Endodermal cell (in vitro differentiated cells): ENCODE results near the gene UBA5. TPM values are rescaled to one million over a fixed set of nuclear protein-coding genes. Genes with fewer than 3 reads are reported as not detected.

ENCODE experiments used
- DNase-seq: peaks from one replicate; pipeline ENCODE4 v3.0.0-alpha.2; 2017
- H3K27ac ChIP-seq: 2 replicates; pipeline ENCODE4 v1.5.1; 2013; ENCODE audit warnings: mild to moderate bottlenecking, low read depth, low read length, moderate library complexity
- H3K27me3 ChIP-seq: 2 replicates; pipeline ENCODE4 v1.6.1; 2013; ENCODE audit warnings: mild to moderate bottlenecking, low read length, moderate library complexity; ENCODE audit not compliant: insufficient read depth, control insufficient read depth, poor library complexity, severe bottlenecking
- H3K36me3 ChIP-seq: 2 replicates; pipeline ENCODE4 v1.7.0; 2013; ENCODE audit warnings: mild to moderate bottlenecking, low read length, moderate library complexity; ENCODE audit not compliant: control insufficient read depth, insufficient read depth
- H3K4me1 ChIP-seq: one replicate; pipeline ENCODE4 v1.7.0; 2013; ENCODE audit warnings: low read length; ENCODE audit not compliant: control insufficient read depth, insufficient read depth
- H3K4me3 ChIP-seq: 2 replicates; pipeline ENCODE4 v1.5.1; 2013; ENCODE audit warnings: mild to moderate bottlenecking, low read length, moderate library complexity
- H3K9ac ChIP-seq: 2 replicates; pipeline ENCODE4 v1.6.1; 2013; ENCODE audit warnings: mild to moderate bottlenecking, low read length, moderate library complexity; ENCODE audit not compliant: poor library complexity, severe bottlenecking; ENCODE audit errors: extremely low read depth
- H3K9me3 ChIP-seq: 2 replicates; pipeline ENCODE4 v1.6.1; 2013; ENCODE audit warnings: mild to moderate bottlenecking, low read length, moderate library complexity; ENCODE audit not compliant: control insufficient read depth
- H3K27ac Mint-ChIP-seq: 2 replicates; pipeline ENCODE4 v1.8.0; 2020; ENCODE audit warnings: mixed read lengths
- H3K27me3 Mint-ChIP-seq: 2 replicates; pipeline ENCODE4 v1.8.0; 2021; ENCODE audit warnings: mild to moderate bottlenecking, mixed read lengths; ENCODE audit not compliant: insufficient read depth
- H3K36me3 Mint-ChIP-seq: 2 replicates; pipeline ENCODE4 v1.8.0; 2020; ENCODE audit warnings: low read depth, mixed read lengths
- H3K4me1 Mint-ChIP-seq: 2 replicates; pipeline ENCODE4 v1.8.0; 2020; ENCODE audit warnings: mixed read lengths
- H3K4me3 Mint-ChIP-seq: 2 replicates; pipeline ENCODE4 v1.8.0; 2020; ENCODE audit warnings: mild to moderate bottlenecking, moderate library complexity, mixed read lengths
- H3K9me3 Mint-ChIP-seq: 2 replicates; pipeline ENCODE4 v1.8.0; 2020; ENCODE audit warnings: mild to moderate bottlenecking, mixed read lengths
- CTCF ChIP-seq: fragments of 200-600 bp; sonication (generic); conservative IDR thresholded peaks from 2 replicates; pipeline ENCODE4 v1.5.0; 2021; ENCODE audit warnings: antibody characterized with exemption, mild to moderate bottlenecking
- WGBS, 2 experiments: methylation state at CpG; one replicate each; pipeline versions ENCODE4 v1.1.5 to v1.1.7; 2013; ENCODE audit warnings: missing lambda C conversion rate in 2 of 2, mixed read lengths in 1 of 2; ENCODE audit not compliant: insufficient coverage in 1 of 2, insufficient read length in 1 of 2; 5-methylcytosine and 5-hydroxymethylcytosine counted together
- total RNA-seq, 2 donors: library from RNA; stranded (reverse); fragmentation: NEBNext Ultra II Directional in 1 of 2; extraction: Animal tissue kit (Norgen Biotek cat#: 25700) in 1 of 2; gene quantifications; 2 replicates in 1 of 2; 3 replicates in 1 of 2; pipeline ENCODE4 v1.2.1, GENCODE V29; 2021

Gene UBA5
- total RNA-seq, 2 donors from 2014 or later, result 46.1 to 58.4 TPM

DNA sequence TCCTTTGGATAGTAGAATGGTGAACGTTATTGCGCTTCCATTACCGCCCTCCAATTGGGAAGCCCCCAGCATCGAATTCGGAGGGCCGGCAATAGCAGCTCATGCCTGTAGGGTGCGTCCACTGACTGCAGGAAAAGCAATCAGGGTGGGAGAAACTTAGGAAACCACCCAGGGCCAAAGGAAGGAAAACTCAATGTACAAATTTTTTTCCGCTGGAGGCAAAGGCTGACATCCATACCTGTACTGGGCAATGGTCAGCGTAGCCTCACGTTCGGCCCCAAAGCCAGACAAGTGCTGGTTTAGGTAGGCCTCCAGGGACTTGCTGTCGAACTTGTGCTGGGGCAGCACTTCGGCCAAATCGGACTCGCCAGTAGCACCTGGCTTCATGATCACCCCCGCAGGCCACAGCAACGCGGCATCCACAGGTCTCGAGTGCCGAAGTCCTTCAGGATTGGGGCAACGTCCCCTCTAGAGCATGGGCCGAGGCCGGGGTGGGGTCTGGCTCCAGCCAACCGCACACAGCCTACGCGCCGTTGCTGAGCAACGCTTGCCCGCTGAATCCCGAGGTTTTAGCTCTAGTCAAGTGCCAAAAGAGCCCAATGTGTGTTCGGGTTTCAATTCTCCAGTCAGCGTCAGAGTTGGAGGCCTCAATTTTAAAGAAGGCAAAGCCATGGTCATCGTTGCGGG lies 621 bp upstream of the UBA5 start, which contains the start of gene ACAD11:
ACAD11 (minus strand) TSS at position 445 of the 687 bp plus-strand sequence; CDS start at position 387, 58 bp downstream.
- Histone ChIP-seq H3K4me1 (peaks cover 11% of the 10 kb centered on the region), H3K27ac (peak within 1 kb of the TSS; percentile 77), H3K4me3 (peak within 1 kb of the TSS; percentile 97), H3K36me3 (peaks cover 7% of the 10 kb centered on the region), H3K9ac (peak within 1 kb of the TSS; percentile 87), H3K27me3 (no peaks in the 10 kb centered on the region), H3K9me3 (no peaks in the 10 kb centered on the region)
- 1 to 2% methylated on average over 26 to 34 of the region's 34 CpGs for WGBS, 2 experiments
- H3K4me1 Mint-ChIP-seq, result peaks cover 32% of the 10 kb centered on the region
- H3K27ac Mint-ChIP-seq, result peak within 1 kb of the TSS; percentile 94
- no peaks in the 10 kb centered on the region for H3K27me3 Mint-ChIP-seq
- TF ChIP-seq CTCF, result peak; percentile 80
- no peaks in the 10 kb centered on the region for H3K9me3 Mint-ChIP-seq
- no peaks in the 10 kb centered on the region for H3K36me3 Mint-ChIP-seq
- peak within 1 kb of the TSS; percentile 95 for H3K4me3 Mint-ChIP-seq
- peak; percentile 87 for DNase-seq

GRCh38 chr3:132660811-132661070 lies 612 bp downstream of the UBA5 start:
- H3K4me1 ChIP-seq, result peaks cover 9% of the 10 kb centered on the region
- peaks cover 23% of the 10 kb centered on the region for H3K4me1 Mint-ChIP-seq
- no peak for TF ChIP-seq CTCF
- no peaks in the 10 kb centered on the region for H3K27me3 Mint-ChIP-seq
- no peaks in the 10 kb centered on the region for H3K27me3 ChIP-seq
- peak overlapping the region; percentile 94 for H3K27ac Mint-ChIP-seq
- no peaks in the 10 kb centered on the region for H3K9me3 Mint-ChIP-seq
- H3K9ac ChIP-seq, result peak overlapping the region; percentile 87
- 0 to 3% methylated on average over 2 to 5 of the region's 5 CpGs for WGBS, 2 experiments
- no peak overlapping the region for H3K27ac ChIP-seq
- DNase-seq, result no peak
- H3K36me3 Mint-ChIP-seq, result no peaks in the 10 kb centered on the region
- no peaks in the 10 kb centered on the region for H3K9me3 ChIP-seq
- H3K36me3 ChIP-seq, result peaks cover 7% of the 10 kb centered on the region
- H3K4me3 ChIP-seq, result peak overlapping the region; percentile 97
- H3K4me3 Mint-ChIP-seq, result peak overlapping the region; percentile 95

- Histone ChIP-seq H3K27ac (no peak overlapping the region), H3K9ac (peak overlapping the region; percentile 87), H3K4me3 (peak overlapping the region; percentile 97), H3K36me3 (peaks cover 11% of the 10 kb centered on the region), H3K27me3 (no peaks in the 10 kb centered on the region), H3K4me1 (peaks cover 9% of the 10 kb centered on the region), H3K9me3 (no peaks in the 10 kb centered on the region)
- Mint-ChIP-seq H3K9me3 (no peaks in the 10 kb centered on the region), H3K4me3 (peak overlapping the region; percentile 95), H3K27me3 (no peaks in the 10 kb centered on the region), H3K27ac (peak overlapping the region; percentile 94), H3K36me3 (no peaks in the 10 kb centered on the region), H3K4me1 (peaks cover 23% of the 10 kb centered on the region)
- WGBS, 2 experiments, result 27% methylated on average over 8 of the region's 8 CpGs; no CpG with 5 or more reads in 1 of the 2 experiments
- no peak for DNase-seq
- no peak for TF ChIP-seq CTCF
Measured at GRCh38 chr3:132661101-132661500, 972 bp downstream of the UBA5 start.
